Astrocyte of the spinal cord (primary cell): Measurements from ENCODE around the gene SBK3.
"Not testable (repeated sequence)": the region's sequence is repeated elsewhere in the genome, so short reads cannot be mapped to it uniquely, and the experiment has no call there.

Experiments used
- DNase-seq: peaks from one replicate; pipeline ENCODE4 v3.0.0; 2011; ENCODE audit warnings: low read depth, low spot score
- H3K4me3 ChIP-seq: 2 replicates; pipeline ENCODE4 v1.5.1; 2011; ENCODE audit warnings: low read depth, mild to moderate bottlenecking, low read length, moderate library complexity
- CTCF ChIP-seq: IDR thresholded peaks from 2 replicates; pipeline ENCODE4 v1.5.1; 2012; ENCODE audit warnings: low read depth, mild to moderate bottlenecking, low read length, inconsistent platforms
- in situ Hi-C: cut with HindIII; loops from 2 replicates; pipeline ENCODE4 v1.10.0; 2017; ENCODE audit warnings: low sequenced_read_pairs

SBK3 gene

DNA sequence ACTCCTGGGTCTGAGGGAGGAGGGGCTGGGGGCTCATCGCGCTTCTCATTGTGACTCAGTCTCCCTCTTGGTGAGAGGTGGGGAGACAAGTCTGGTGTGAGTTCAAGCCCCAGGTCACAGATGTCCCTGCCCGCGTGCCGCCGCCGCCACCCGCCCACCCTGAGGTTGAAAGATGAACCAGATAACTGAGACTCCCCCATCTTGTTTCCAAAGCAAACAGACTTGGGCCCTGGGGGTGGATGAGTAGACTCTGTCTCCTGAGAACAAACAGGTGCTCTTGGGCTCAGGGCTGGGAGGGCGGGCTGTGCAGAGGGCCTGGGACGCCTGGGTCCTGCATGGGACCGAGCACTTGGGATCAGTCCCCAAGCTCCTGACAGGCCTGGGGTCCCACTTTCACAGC lies 9.0 kb downstream of the SBK3 start:
- no peak for DNase-seq
- no peak for TF ChIP-seq CTCF
- in situ Hi-C loops: no loop called here
- no peak overlapping the region for H3K4me3 ChIP-seq

GRCh38 chr19:55535965-55536350 lies 9.4 kb downstream of the SBK3 start:
- in situ Hi-C loops: no loop called here

GRCh38 chr19:55535173-55535964 lies 10.0 kb downstream of the SBK3 start:
- in situ Hi-C loops: no loop called here
- no peak overlapping the region for H3K4me3 ChIP-seq
- TF ChIP-seq CTCF: no peak
- DNase-seq: no peak

More at GRCh38 chr19:55535965-55536350, 9.4 kb downstream of the SBK3 start:
- no peak overlapping the region for H3K4me3 ChIP-seq
- DNase-seq: no peak
- TF ChIP-seq CTCF: no peak

- in situ Hi-C loops, H3K4me3 ChIP-seq, DNase-seq: not testable (repeated sequence)
Observed at GRCh38 chr19:55534280-55534679, 11.1 kb downstream of the SBK3 start.

- in situ Hi-C loops: no loop called here
- no peak for TF ChIP-seq CTCF
- H3K4me3 ChIP-seq: no peak overlapping the region
- DNase-seq: no peak
Observed at GRCh38 chr19:55530996-55531395, 14.3 kb downstream of the SBK3 start.

DNA sequence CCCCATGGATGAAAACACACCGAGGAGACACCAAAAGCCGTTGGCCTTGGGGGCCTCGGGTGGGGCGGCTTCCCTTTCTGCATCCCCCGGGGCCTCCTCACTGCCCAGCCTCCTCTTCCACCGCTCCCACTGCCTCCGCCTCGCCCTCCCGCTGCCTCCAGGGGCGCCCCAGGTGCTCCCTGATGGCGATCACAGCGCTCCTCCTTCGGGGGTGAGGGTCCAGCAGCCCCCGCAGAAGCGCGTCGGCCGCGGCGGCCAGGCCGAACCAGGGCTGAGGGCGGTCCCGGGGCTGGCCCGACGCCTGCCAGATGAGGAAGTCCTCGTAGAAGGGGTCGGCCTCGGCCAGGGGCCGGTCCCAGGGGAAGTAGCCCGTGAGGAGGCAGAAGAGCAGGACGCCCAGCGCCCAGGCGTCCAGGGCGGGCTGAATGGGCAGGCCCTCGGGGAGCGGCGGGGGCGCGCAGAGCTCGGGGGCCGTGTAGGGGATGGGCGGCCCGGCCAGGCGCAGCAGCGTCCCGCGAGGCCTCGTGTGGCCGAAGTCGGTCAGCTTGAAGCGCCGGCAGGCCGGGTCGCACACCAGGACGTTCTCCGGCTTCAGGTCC lies 15.6 kb downstream of the SBK3 start:
- in situ Hi-C loops: no loop called here
- no peak for DNase-seq
- H3K4me3 ChIP-seq: no peak overlapping the region
- TF ChIP-seq CTCF: no peak

- peak; percentile 19 for DNase-seq
- TF ChIP-seq CTCF: peak; percentile 28
- in situ Hi-C loops: no loop called here
- H3K4me3 ChIP-seq: no peak overlapping the region
Observed at GRCh38 chr19:55528030-55528803, 17.1 kb downstream of the SBK3 start.
